SK-N-SH (cell line): Measurements from ENCODE around the gene CCDC171. TPM values are rescaled to one million over a fixed set of nuclear protein-coding genes. Genes with fewer than 3 reads are reported as not detected.

Experiments used
- CTCF ChIA-PET: fragments of 300-600, 350-600 bp; formaldehyde crosslinking; extraction: SDS; loops from one replicate; lab custom pipeline; 2021; lab: Yijun Ruan, JAX
- POLR2A ChIA-PET: fragments of 350-600 bp; sonication (Branson Sonifier 250); formaldehyde crosslinking; extraction: SDS; loops from one replicate; lab custom pipeline; 2020; ENCODE audit warnings: antibody characterized with exemption, inconsistent platforms; lab: Yijun Ruan, JAX
- DNase-seq: peaks from one replicate; pipeline ENCODE4 v3.0.0; 2012
- H2AFZ ChIP-seq: fragments of 200-600 bp; sonication (generic); 2 replicates; pipeline ENCODE4 v1.8.1; 2016; ENCODE audit warnings: antibody characterized with exemption, mild to moderate bottlenecking, low read depth
- H3F3A ChIP-seq: fragments of 200-600 bp; sonication (generic); replicated peaks from 2 replicates; pipeline ENCODE3; 2016; ENCODE audit warnings: antibody characterized with exemption, mild to moderate bottlenecking; ENCODE audit not compliant: insufficient read depth
- H3K27ac ChIP-seq, 2 experiments: fragments of 200-500 bp in 1 of 2; fragments of 200-600 bp in 1 of 2; sonication (Bioruptor generic) in 1 of 2; sonication (generic), shearing (Covaris generic) in 1 of 2; 2 replicates each; pipeline versions ENCODE4 v1.5.1 to v1.6.1; 2014 to 2016; ENCODE audit warnings: low read depth in 2 of 2, inconsistent platforms in 1 of 2, low read length in 1 of 2, mild to moderate bottlenecking in 1 of 2, mixed read lengths in 1 of 2
- H3K27me3 ChIP-seq: fragments of 200-600 bp; sonication (generic), shearing (Covaris generic); 2 replicates; pipeline ENCODE4 v1.6.1; 2016; ENCODE audit warnings: mixed run types; ENCODE audit not compliant: insufficient read depth
- H3K36me3 ChIP-seq, 2 experiments: fragments of 200-500 bp in 1 of 2; fragments of 200-600 bp in 1 of 2; sonication (Bioruptor generic) in 1 of 2; sonication (generic) in 1 of 2; replicated peaks in 1 of 2; 2 replicates each; pipeline versions ENCODE3 to v1.5.1; 2014 to 2016; ENCODE audit warnings: low read length in 1 of 2, mild to moderate bottlenecking in 1 of 2; ENCODE audit not compliant: insufficient read depth in 2 of 2, control insufficient read depth in 1 of 2
- H3K4me1 ChIP-seq, 2 experiments: fragments of 200-500 bp in 1 of 2; fragments of 200-600 bp in 1 of 2; sonication (Bioruptor generic) in 1 of 2; sonication (generic), shearing (Covaris generic) in 1 of 2; 2 replicates each; pipeline versions ENCODE4 v1.5.1 to v1.6.1; 2014 to 2016; ENCODE audit warnings: low read depth in 1 of 2, low read length in 1 of 2, mixed run types in 1 of 2; ENCODE audit not compliant: insufficient read depth in 2 of 2, control insufficient read depth in 1 of 2
- H3K4me2 ChIP-seq: fragments of 200-600 bp; sonication (generic), shearing (Covaris generic); 2 replicates; pipeline ENCODE4 v1.6.1; 2017; ENCODE audit warnings: mixed run types
- H3K4me3 ChIP-seq, 2 experiments: fragments of 200-500 bp in 1 of 2; fragments of 200-600 bp in 1 of 2; sonication (Bioruptor generic) in 1 of 2; sonication (generic), shearing (Covaris generic) in 1 of 2; 2 replicates each; pipeline versions ENCODE4 v1.5.1 to v1.8.1; 2014 to 2016; ENCODE audit warnings: low read depth in 2 of 2, inconsistent platforms in 1 of 2, low read length in 1 of 2, mild to moderate bottlenecking in 1 of 2, mixed read lengths in 1 of 2, moderate library complexity in 1 of 2
- H3K79me2 ChIP-seq: fragments of 200-600 bp; sonication (generic); 2 replicates; pipeline ENCODE4 v1.8.1; 2017; ENCODE audit warnings: mild to moderate bottlenecking; ENCODE audit not compliant: insufficient read depth
- H3K9ac ChIP-seq: fragments of 200-600 bp; sonication (generic); 2 replicates; pipeline ENCODE4 v1.6.1; 2017; ENCODE audit warnings: mixed run types
- H3K9me2 ChIP-seq: fragments of 200-600 bp; sonication (generic); 2 replicates; pipeline ENCODE4 v1.6.1; 2017; ENCODE audit warnings: mixed run types
- H3K9me3 ChIP-seq: fragments of 200-600 bp; sonication (generic); 2 replicates; pipeline ENCODE4 v1.6.1; 2017; ENCODE audit warnings: mixed run types, mild to moderate bottlenecking, moderate library complexity
- H4K20me1 ChIP-seq: fragments of 200-600 bp; sonication (generic); 2 replicates; pipeline ENCODE4 v1.6.1; 2017; ENCODE audit warnings: mild to moderate bottlenecking, mixed run types; ENCODE audit not compliant: insufficient read depth
- CHD2 ChIP-seq: fragments of 150-350 bp; IDR thresholded peaks from 2 replicates; pipeline ENCODE4 v1.6.1; 2018; ENCODE audit warnings: low read length; ENCODE audit not compliant: partially characterized antibody
- ELF1 ChIP-seq: IDR thresholded peaks from 2 replicates; pipeline ENCODE4 v1.4.0; 2012
- GABPA ChIP-seq: IDR thresholded peaks from 2 replicates; pipeline ENCODE4 v1.4.0; 2012; ENCODE audit warnings: low read depth, mild to moderate bottlenecking
- GATA2 ChIP-seq: sonication (generic); formaldehyde crosslinking; IDR thresholded peaks from 2 replicates; pipeline ENCODE4 v1.5.0; 2020; ENCODE audit warnings: mild to moderate bottlenecking, missing genetic modification reagents
- MXI1 ChIP-seq: IDR thresholded peaks from 2 replicates; pipeline ENCODE4 v1.6.1; 2012; ENCODE audit warnings: mild to moderate bottlenecking, low read depth, low read length, improper control_type of control experiment
- NFIC ChIP-seq: IDR thresholded peaks from 2 replicates; pipeline ENCODE4 v1.4.0; 2012; ENCODE audit warnings: borderline replicate concordance
- POLR2AphosphoS5 ChIP-seq: IDR thresholded peaks from 2 replicates; pipeline ENCODE4 v1.6.1; 2012; ENCODE audit warnings: low read depth, low read length
- RAD21 ChIP-seq: IDR thresholded peaks from 2 replicates; pipeline ENCODE4 v1.6.1; 2012; ENCODE audit warnings: mild to moderate bottlenecking, low read length
- RCOR1 ChIP-seq: fragments of 150-350 bp; IDR thresholded peaks from 2 replicates; pipeline ENCODE4 v1.6.1; 2017; ENCODE audit warnings: antibody characterized with exemption, low read length
- RFX5 ChIP-seq: IDR thresholded peaks from 2 replicates; pipeline ENCODE4 v1.6.1; 2012; ENCODE audit warnings: mild to moderate bottlenecking, improper control_type of control experiment, low read length
- RXRA ChIP-seq: IDR thresholded peaks from 2 replicates; pipeline ENCODE4 v1.4.0; 2012; ENCODE audit warnings: low read depth, mild to moderate bottlenecking, borderline replicate concordance
- SMC3 ChIP-seq: IDR thresholded peaks from 2 replicates; pipeline ENCODE4 v1.6.1; 2012; ENCODE audit warnings: low read depth, low read length, improper control_type of control experiment
- TAF1 ChIP-seq: IDR thresholded peaks from 2 replicates; pipeline ENCODE4 v1.6.1; 2012; ENCODE audit warnings: low read depth, mild to moderate bottlenecking, low read length, moderate library complexity, borderline replicate concordance
- TCF12 ChIP-seq: IDR thresholded peaks from 2 replicates; pipeline ENCODE4 v1.4.0; 2012
- TEAD4 ChIP-seq: IDR thresholded peaks from 2 replicates; pipeline ENCODE4 v1.4.0; 2012; ENCODE audit warnings: mild to moderate bottlenecking, borderline replicate concordance; ENCODE audit not compliant: insufficient read depth
- WGBS: methylation state at CpG from one replicate; pipeline ENCODE4 v1.1.6; 2017; ENCODE audit warnings: low lambda C conversion rate; 5-methylcytosine and 5-hydroxymethylcytosine counted together
- polyA plus RNA-seq, 3 experiments: library from polyadenylated mRNA; depleted of rRNA; stranded (reverse); fragments of >200 nt; gene quantifications; 2 replicates each; pipeline ENCODE4 v1.2.3, GENCODE V29; 2012
- TF ChIP-seq, protein P1 (sequence below): IDR thresholded peaks from 2 replicates; pipeline ENCODE4; 2012
- TF ChIP-seq, protein P2 (sequence below): IDR thresholded peaks from 2 replicates; pipeline ENCODE4 v1.4.0; 2012; ENCODE audit warnings: low read depth
- TF ChIP-seq, protein P3 (sequence below): fragments of 150-350 bp; IDR thresholded peaks from 2 replicates; pipeline ENCODE4 v1.6.1; 2017; ENCODE audit warnings: antibody characterized with exemption, low read length, low read depth, borderline replicate concordance
- TF ChIP-seq, protein P4 (sequence below): fragments of 150-350 bp; IDR thresholded peaks from 2 replicates; pipeline ENCODE4 v1.6.1; 2016; ENCODE audit warnings: mild to moderate bottlenecking, low read depth, low read length
- TF ChIP-seq, protein P5 (sequence below): IDR thresholded peaks from 2 replicates; pipeline ENCODE4 v1.4.0; 2012; ENCODE audit warnings: low read depth, borderline replicate concordance
- TF ChIP-seq, protein P6 (sequence below): IDR thresholded peaks from 2 replicates; pipeline ENCODE4 v1.6.1; 2012; ENCODE audit warnings: mild to moderate bottlenecking, low read depth, low read length, moderate library complexity

Gene CCDC171
- polyA plus RNA-seq, 1 of the 3 experiments (the other 2 are of a cell fraction): 0.54 TPM

DNA sequence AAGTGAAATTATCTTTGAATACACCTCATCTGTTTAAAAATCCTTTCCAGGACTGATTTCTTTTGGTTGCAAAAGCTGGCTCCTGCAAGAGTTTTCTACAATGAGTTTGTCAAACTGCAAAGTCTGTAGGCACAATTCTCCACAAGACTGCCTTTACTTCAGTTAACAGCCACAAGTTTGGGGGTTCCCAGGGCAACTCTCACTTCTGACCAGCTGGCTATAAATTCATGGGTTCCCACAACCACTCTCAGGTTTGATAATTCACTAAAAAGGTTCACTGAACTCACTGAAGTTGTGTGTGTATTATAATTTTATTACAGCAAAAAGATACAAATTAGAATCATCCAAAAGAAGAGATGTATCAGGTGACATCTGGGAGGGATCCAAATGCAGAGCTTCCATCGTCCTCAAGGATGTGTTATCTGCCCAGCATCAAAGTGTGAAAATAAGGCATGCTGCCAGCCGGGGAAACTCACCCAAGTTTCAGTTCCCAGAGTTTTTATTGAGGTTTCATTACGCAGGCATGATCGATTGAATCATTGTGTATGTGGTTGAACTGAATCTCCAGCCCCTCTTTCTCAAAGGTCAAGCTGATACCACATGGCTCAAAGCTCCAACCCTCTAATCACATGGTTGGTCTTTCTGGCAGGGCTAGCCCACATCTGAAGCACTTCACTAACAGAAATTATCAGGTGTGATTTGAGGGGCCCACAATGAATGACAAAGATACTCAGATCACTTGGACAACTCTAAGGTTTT is 23.1 kb upstream of the CCDC171 start:
- Histone ChIP-seq H3K79me2 (no peaks in the 10 kb centered on the region), H3K27me3 (no peaks in the 10 kb centered on the region), H3F3A (no peaks in the 10 kb centered on the region), H3K4me2 (no peak overlapping the region), H3K9me2 (no peaks in the 10 kb centered on the region), H3K4me3 (no peak overlapping the region), H3K9me3 (no peaks in the 10 kb centered on the region), H3K9ac (no peak overlapping the region), H3K36me3 (no peaks in the 10 kb centered on the region), H3K4me1 (no peaks in the 10 kb centered on the region), H2AFZ (no peak overlapping the region), H4K20me1 (no peaks in the 10 kb centered on the region), H3K27ac (no peak overlapping the region)
- ChIA-PET POLR2A (no interaction called here), CTCF (interaction anchor here (1.5 kb wide), 1 partner anchor 22 kb away, joined by 3 read pairs; no protein-coding TSS in a partner anchor)
- no peak for DNase-seq
- 76% methylated on average over 4 of the region's 4 CpGs for WGBS
- TF ChIP-seq RCOR1 (no peak), GABPA (no peak), NFIC (no peak), TAF1 (no peak), ELF1 (no peak), RFX5 (no peak), POLR2AphosphoS5 (no peak), RAD21 (no peak), TEAD4 (no peak), SMC3 (no peak), TCF12 (no peak), RXRA (no peak), GATA2 (CRISPR knock-in tag) (no peak)
- TF ChIP-seq, protein P1, sequence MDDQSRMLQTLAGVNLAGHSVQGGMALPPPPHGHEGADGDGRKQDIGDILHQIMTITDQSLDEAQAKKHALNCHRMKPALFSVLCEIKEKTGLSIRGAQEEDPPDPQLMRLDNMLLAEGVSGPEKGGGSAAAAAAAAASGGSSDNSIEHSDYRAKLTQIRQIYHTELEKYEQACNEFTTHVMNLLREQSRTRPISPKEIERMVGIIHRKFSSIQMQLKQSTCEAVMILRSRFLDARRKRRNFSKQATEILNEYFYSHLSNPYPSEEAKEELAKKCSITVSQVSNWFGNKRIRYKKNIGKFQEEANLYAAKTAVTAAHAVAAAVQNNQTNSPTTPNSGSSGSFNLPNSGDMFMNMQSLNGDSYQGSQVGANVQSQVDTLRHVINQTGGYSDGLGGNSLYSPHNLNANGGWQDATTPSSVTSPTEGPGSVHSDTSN: no peak
- TF ChIP-seq, protein P2, sequence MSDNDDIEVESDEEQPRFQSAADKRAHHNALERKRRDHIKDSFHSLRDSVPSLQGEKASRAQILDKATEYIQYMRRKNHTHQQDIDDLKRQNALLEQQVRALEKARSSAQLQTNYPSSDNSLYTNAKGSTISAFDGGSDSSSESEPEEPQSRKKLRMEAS: no peak
- TF ChIP-seq, protein P3, sequence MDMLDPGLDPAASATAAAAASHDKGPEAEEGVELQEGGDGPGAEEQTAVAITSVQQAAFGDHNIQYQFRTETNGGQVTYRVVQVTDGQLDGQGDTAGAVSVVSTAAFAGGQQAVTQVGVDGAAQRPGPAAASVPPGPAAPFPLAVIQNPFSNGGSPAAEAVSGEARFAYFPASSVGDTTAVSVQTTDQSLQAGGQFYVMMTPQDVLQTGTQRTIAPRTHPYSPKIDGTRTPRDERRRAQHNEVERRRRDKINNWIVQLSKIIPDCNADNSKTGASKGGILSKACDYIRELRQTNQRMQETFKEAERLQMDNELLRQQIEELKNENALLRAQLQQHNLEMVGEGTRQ: no peak

DNA sequence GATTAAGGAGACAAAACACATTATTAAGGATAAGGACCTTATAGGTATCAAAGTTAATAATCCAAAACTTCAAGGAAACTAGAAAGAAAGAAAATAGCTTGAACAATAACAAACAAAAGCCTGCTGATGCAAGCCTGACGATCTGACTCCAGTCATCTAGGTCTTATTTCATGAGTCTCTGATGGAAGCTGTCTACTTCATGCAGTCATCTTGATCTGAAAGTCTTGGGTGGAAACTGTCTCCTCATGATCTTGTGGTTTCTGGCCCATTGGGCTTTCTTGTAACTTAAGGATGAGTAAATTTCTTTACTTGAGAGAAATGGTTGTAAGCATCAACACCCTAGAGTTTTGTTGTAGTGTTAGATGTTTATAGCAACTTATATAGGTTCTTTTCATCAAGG is 21.5 kb upstream of the CCDC171 start:
- 68% methylated on average over 1 of the region's 1 CpG for WGBS

More for the DNA sequence above, 21.5 kb upstream of the CCDC171 start:
- Histone ChIP-seq H4K20me1 (no peaks in the 10 kb centered on the region), H3K9me3 (no peaks in the 10 kb centered on the region), H3K9me2 (no peaks in the 10 kb centered on the region), H3F3A (no peaks in the 10 kb centered on the region), H3K27ac (no peak overlapping the region), H3K27me3 (no peaks in the 10 kb centered on the region), H3K79me2 (no peaks in the 10 kb centered on the region), H2AFZ (no peak overlapping the region), H3K9ac (no peak overlapping the region), H3K4me1 (no peaks in the 10 kb centered on the region), H3K4me3 (no peak overlapping the region), H3K4me2 (no peak overlapping the region), H3K36me3 (no peaks in the 10 kb centered on the region)
- DNase-seq: no peak
- POLR2A ChIA-PET: no interaction called here
- CTCF ChIA-PET: no interaction called here
- TF ChIP-seq NFIC (no peak), CHD2 (no peak), MXI1 (no peak), RCOR1 (no peak), TEAD4 (no peak), GABPA (no peak)
- TF ChIP-seq, protein P4, sequence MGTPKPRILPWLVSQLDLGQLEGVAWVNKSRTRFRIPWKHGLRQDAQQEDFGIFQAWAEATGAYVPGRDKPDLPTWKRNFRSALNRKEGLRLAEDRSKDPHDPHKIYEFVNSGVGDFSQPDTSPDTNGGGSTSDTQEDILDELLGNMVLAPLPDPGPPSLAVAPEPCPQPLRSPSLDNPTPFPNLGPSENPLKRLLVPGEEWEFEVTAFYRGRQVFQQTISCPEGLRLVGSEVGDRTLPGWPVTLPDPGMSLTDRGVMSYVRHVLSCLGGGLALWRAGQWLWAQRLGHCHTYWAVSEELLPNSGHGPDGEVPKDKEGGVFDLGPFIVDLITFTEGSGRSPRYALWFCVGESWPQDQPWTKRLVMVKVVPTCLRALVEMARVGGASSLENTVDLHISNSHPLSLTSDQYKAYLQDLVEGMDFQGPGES: no peak
- TF ChIP-seq, protein P5, sequence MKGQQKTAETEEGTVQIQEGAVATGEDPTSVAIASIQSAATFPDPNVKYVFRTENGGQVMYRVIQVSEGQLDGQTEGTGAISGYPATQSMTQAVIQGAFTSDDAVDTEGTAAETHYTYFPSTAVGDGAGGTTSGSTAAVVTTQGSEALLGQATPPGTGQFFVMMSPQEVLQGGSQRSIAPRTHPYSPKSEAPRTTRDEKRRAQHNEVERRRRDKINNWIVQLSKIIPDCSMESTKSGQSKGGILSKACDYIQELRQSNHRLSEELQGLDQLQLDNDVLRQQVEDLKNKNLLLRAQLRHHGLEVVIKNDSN: no peak
- TF ChIP-seq, protein P6, sequence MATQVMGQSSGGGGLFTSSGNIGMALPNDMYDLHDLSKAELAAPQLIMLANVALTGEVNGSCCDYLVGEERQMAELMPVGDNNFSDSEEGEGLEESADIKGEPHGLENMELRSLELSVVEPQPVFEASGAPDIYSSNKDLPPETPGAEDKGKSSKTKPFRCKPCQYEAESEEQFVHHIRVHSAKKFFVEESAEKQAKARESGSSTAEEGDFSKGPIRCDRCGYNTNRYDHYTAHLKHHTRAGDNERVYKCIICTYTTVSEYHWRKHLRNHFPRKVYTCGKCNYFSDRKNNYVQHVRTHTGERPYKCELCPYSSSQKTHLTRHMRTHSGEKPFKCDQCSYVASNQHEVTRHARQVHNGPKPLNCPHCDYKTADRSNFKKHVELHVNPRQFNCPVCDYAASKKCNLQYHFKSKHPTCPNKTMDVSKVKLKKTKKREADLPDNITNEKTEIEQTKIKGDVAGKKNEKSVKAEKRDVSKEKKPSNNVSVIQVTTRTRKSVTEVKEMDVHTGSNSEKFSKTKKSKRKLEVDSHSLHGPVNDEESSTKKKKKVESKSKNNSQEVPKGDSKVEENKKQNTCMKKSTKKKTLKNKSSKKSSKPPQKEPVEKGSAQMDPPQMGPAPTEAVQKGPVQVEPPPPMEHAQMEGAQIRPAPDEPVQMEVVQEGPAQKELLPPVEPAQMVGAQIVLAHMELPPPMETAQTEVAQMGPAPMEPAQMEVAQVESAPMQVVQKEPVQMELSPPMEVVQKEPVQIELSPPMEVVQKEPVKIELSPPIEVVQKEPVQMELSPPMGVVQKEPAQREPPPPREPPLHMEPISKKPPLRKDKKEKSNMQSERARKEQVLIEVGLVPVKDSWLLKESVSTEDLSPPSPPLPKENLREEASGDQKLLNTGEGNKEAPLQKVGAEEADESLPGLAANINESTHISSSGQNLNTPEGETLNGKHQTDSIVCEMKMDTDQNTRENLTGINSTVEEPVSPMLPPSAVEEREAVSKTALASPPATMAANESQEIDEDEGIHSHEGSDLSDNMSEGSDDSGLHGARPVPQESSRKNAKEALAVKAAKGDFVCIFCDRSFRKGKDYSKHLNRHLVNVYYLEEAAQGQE: no peak
